Measurements from ENCODE around the gene COL6A3. TPM values are rescaled to one million over a fixed set of nuclear protein-coding genes. Genes with fewer than 3 reads are reported as not detected.

Gene COL6A3
- total RNA-seq, 1 donor from 2014 or later, result 645 TPM

DNA sequence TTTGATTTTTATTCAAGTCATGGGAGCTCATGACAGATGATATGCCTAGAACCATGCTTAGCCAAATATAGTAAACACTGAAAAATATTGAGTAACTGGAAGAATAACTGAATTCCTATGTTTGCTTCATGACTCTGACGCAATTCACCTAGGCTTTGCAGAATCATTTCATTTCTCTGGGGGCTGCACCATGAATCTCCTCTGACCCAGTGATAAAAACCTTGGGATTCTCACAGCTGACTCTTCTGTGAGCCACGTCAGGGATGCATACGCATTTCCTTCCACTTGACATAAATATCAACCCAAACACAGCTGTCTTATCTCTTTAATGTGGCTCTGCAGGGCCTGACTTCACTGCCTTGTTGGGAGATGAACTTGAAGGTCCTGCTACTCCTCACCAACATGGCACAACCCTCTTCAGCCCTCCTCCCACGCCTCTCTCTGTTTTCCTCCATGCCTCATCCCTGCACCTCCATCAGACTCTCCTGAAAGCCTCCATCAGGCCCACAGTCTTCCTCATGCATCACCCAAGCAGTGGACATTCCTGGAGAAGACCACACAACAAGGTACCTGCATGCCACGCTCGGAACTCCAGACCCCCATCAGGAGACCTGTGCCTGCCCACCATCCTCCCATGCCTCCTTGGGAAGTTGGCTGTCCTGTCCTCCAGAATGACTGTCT is 29.8 kb downstream of the COL6A3 start:
- TF ChIP-seq, protein P1, sequence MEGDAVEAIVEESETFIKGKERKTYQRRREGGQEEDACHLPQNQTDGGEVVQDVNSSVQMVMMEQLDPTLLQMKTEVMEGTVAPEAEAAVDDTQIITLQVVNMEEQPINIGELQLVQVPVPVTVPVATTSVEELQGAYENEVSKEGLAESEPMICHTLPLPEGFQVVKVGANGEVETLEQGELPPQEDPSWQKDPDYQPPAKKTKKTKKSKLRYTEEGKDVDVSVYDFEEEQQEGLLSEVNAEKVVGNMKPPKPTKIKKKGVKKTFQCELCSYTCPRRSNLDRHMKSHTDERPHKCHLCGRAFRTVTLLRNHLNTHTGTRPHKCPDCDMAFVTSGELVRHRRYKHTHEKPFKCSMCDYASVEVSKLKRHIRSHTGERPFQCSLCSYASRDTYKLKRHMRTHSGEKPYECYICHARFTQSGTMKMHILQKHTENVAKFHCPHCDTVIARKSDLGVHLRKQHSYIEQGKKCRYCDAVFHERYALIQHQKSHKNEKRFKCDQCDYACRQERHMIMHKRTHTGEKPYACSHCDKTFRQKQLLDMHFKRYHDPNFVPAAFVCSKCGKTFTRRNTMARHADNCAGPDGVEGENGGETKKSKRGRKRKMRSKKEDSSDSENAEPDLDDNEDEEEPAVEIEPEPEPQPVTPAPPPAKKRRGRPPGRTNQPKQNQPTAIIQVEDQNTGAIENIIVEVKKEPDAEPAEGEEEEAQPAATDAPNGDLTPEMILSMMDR (IDR thresholded peaks at IDR 0.05; ENCODE audit: unreplicated experiment), result no peak
- Mint-ChIP-seq H3K9me3 (peaks cover 10% of the 10 kb centered on the region), H3K4me3 (no peak overlapping the region), H3K27ac (peak overlapping the region; percentile 6), H3K36me3 (peaks cover 12% of the 10 kb centered on the region), H3K4me1 (peaks cover 3% of the 10 kb centered on the region), H3K27me3 (ENCODE audit: low read depth) (no peaks in the 10 kb centered on the region)
- no peak for DNase-seq (ENCODE audit: low spot score in 2 of 2, unreplicated experiment in 2 of 2)

GRCh38 chr2:237380768-237381167 is 33.2 kb downstream of the COL6A3 start:
- H3K27me3 Mint-ChIP-seq (ENCODE audit: low read depth), result no peaks in the 10 kb centered on the region
- no peak for DNase-seq (ENCODE audit: low spot score in 2 of 2, unreplicated experiment in 2 of 2)
- no peaks in the 10 kb centered on the region for H3K4me1 Mint-ChIP-seq
- TF ChIP-seq, protein P1 (IDR thresholded peaks at IDR 0.05; ENCODE audit: unreplicated experiment), result no peak
- H3K4me3 Mint-ChIP-seq, result no peak overlapping the region
- peaks cover 3% of the 10 kb centered on the region for H3K9me3 Mint-ChIP-seq
- H3K36me3 Mint-ChIP-seq, result peaks cover 6% of the 10 kb centered on the region
- H3K27ac Mint-ChIP-seq, result no peak overlapping the region

- peaks cover 13% of the 10 kb centered on the region for H3K36me3 Mint-ChIP-seq
- no peaks in the 10 kb centered on the region for H3K4me1 Mint-ChIP-seq
- no peak overlapping the region for H3K4me3 Mint-ChIP-seq
- peaks cover 8% of the 10 kb centered on the region for H3K9me3 Mint-ChIP-seq
- TF ChIP-seq, protein P1 (IDR thresholded peaks at IDR 0.05; ENCODE audit: unreplicated experiment), result no peak
- no peak overlapping the region for H3K27ac Mint-ChIP-seq
- no peaks in the 10 kb centered on the region for H3K27me3 Mint-ChIP-seq (ENCODE audit: low read depth)
- no peak for DNase-seq (ENCODE audit: low spot score in 2 of 2, unreplicated experiment in 2 of 2)
These were observed 34.3 kb downstream of the COL6A3 start for GRCh38 chr2:237379636-237380035.

DNA sequence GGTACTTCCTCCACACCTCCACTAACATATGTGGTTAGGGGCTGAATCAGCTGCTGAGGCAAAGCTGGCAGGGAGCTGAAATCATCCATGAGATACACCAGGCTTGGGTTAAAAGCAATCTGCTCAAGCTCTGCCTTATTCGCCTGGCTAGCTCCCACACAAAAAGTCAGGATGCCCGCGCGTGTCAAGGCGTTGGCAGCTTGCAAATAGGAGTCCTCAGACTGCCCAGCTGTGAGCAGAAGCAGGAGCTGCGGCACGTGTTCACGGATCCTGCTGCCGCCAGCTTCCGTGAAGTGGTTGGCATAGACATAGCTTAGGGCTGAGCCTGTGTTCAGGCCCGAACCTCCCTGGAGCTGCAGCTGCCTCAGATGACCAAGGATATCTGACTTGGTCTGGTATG is 35.3 kb downstream of the COL6A3 start:
- no peaks in the 10 kb centered on the region for H3K4me1 Mint-ChIP-seq
- peaks cover 8% of the 10 kb centered on the region for H3K9me3 Mint-ChIP-seq
- DNase-seq (ENCODE audit: low spot score in 2 of 2, unreplicated experiment in 2 of 2), result no peak
- TF ChIP-seq, protein P1 (IDR thresholded peaks at IDR 0.05; ENCODE audit: unreplicated experiment), result no peak
- no peak overlapping the region for H3K27ac Mint-ChIP-seq
- H3K36me3 Mint-ChIP-seq, result peaks cover 13% of the 10 kb centered on the region
- no peaks in the 10 kb centered on the region for H3K27me3 Mint-ChIP-seq (ENCODE audit: low read depth)
- no peak overlapping the region for H3K4me3 Mint-ChIP-seq

DNA sequence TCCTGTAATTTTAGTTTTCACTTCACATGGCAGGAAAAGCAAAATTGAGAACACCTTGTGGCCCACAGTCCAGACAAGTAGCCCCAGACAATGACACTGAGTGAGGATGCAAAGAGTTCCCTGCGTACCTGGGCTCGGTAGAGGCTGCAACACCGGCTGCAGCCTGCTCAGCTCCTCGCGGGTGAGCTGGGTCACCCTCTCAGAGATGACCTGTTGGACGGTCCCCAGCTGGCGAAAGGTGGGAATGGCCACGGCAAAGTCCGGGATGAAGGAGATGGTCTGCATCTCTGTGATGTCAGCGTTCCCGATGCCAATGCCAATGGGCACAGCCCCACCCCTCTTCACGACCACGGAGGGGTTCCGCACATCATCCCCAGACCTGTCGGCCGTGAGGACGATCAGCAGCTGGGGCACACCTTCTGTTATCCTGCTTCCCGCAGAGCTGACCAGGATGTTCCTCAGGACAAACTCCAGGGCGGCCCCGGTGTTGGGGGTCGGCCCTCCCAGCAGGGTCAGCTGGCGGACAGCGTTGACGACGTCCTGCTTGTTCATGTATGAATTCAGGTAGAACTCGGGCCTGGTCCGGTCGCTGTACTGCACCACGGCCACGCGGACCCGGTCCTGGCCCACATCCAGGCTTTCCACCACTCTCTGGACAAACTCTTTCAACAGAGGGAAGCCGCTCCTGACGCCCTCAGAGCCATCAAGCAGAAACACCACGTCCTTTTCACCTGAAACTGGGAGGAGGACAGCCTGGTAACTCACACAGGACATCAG is 39.5 kb downstream of the COL6A3 start:
- TF ChIP-seq, protein P1 (IDR thresholded peaks at IDR 0.05; ENCODE audit: unreplicated experiment), result no peak
- no peak for DNase-seq (ENCODE audit: low spot score in 2 of 2, unreplicated experiment in 2 of 2)
- Mint-ChIP-seq H3K4me3 (no peak overlapping the region), H3K27me3 (ENCODE audit: low read depth) (no peaks in the 10 kb centered on the region), H3K27ac (no peak overlapping the region), H3K36me3 (peaks cover 26% of the 10 kb centered on the region), H3K9me3 (peaks cover 5% of the 10 kb centered on the region), H3K4me1 (no peaks in the 10 kb centered on the region)
